ENCODE results near the gene COL4A4. TPM values are rescaled to one million over a fixed set of nuclear protein-coding genes. Genes with fewer than 3 reads are reported as not detected.

The COL4A4 gene
- total RNA-seq, 1 donor: 0.36 TPM

DNA sequence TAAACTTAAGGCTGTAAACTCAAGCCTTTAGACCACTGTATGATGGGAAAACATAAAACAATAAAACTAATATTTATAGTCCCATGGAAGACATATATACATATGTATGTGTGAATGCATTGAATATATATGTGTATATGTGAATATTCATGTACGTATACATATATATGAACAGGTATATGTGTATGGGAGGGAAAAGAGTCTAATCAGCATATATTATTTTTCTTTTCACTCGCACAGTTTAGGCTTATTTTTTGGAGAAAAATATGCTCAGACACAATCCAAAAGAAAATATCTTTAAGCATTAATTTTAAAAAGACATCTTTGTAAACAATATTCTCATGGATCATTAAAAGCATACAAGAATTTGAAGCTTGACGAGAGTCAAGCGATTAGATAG is 22.7 kb downstream of the COL4A4 start:
- no peak overlapping the region for H3K27ac ChIP-seq (ENCODE audit: low read depth, low read length)
- H3K4me3 ChIP-seq (ENCODE audit: insufficient read depth, low read length): no peak overlapping the region
- no peak overlapping the region for H3K4me2 ChIP-seq (ENCODE audit: insufficient read depth, low read length)
- no peak for DNase-seq (ENCODE audit: insufficient read length, low spot score, missing footprints)
- no peaks in the 10 kb centered on the region for H3K9me3 ChIP-seq (ENCODE audit: low read depth, low read length)
- TF ChIP-seq, protein P1, sequence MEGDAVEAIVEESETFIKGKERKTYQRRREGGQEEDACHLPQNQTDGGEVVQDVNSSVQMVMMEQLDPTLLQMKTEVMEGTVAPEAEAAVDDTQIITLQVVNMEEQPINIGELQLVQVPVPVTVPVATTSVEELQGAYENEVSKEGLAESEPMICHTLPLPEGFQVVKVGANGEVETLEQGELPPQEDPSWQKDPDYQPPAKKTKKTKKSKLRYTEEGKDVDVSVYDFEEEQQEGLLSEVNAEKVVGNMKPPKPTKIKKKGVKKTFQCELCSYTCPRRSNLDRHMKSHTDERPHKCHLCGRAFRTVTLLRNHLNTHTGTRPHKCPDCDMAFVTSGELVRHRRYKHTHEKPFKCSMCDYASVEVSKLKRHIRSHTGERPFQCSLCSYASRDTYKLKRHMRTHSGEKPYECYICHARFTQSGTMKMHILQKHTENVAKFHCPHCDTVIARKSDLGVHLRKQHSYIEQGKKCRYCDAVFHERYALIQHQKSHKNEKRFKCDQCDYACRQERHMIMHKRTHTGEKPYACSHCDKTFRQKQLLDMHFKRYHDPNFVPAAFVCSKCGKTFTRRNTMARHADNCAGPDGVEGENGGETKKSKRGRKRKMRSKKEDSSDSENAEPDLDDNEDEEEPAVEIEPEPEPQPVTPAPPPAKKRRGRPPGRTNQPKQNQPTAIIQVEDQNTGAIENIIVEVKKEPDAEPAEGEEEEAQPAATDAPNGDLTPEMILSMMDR (IDR thresholded peaks at IDR 0.05; ENCODE audit: extremely low read depth, low read depth, low read length): no peak
- H2AFZ ChIP-seq (ENCODE audit: low read length): no peak overlapping the region
- H4K20me1 ChIP-seq (ENCODE audit: insufficient read depth, low read length): no peaks in the 10 kb centered on the region
- H3K4me1 ChIP-seq (ENCODE audit: insufficient read depth, low read length): no peaks in the 10 kb centered on the region
- H3K27me3 ChIP-seq (ENCODE audit: insufficient read depth, low read length): no peaks in the 10 kb centered on the region
- no peaks in the 10 kb centered on the region for H3K79me2 ChIP-seq (ENCODE audit: insufficient read depth, low read length)
- H3K36me3 ChIP-seq (ENCODE audit: insufficient read depth, low read length): no peaks in the 10 kb centered on the region

DNA sequence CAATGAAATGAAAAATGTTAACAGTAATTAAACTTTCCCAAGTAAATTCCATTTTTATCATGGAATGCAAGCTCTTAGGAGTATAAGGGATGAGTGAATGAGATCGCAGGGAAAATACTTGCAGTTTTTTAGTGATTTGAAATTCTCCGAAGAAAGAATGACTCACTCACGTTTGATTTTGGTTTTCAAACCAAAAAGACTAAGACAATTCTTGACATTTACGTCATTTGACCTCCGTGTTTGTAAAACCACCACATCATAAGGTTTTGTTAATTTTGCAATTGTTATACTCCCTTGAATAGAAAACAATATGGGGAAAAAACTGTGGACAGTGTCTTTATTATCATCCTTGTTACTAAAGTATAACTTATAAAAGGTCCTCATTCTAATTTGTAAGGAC is 29.4 kb downstream of the COL4A4 start:
- TF ChIP-seq, protein P1 (IDR thresholded peaks at IDR 0.05; ENCODE audit: extremely low read depth, low read depth, low read length): no peak
- DNase-seq (ENCODE audit: insufficient read length, low spot score, missing footprints): no peak
- H3K4me3 ChIP-seq (ENCODE audit: insufficient read depth, low read length): no peak overlapping the region
- H3K4me1 ChIP-seq (ENCODE audit: insufficient read depth, low read length): no peaks in the 10 kb centered on the region
- H3K36me3 ChIP-seq (ENCODE audit: insufficient read depth, low read length): no peaks in the 10 kb centered on the region
- H4K20me1 ChIP-seq (ENCODE audit: insufficient read depth, low read length): no peaks in the 10 kb centered on the region
- no peak overlapping the region for H3K27ac ChIP-seq (ENCODE audit: low read depth, low read length)
- H2AFZ ChIP-seq (ENCODE audit: low read length): no peak overlapping the region
- H3K9me3 ChIP-seq (ENCODE audit: low read depth, low read length): no peaks in the 10 kb centered on the region
- no peaks in the 10 kb centered on the region for H3K27me3 ChIP-seq (ENCODE audit: insufficient read depth, low read length)
- H3K79me2 ChIP-seq (ENCODE audit: insufficient read depth, low read length): no peaks in the 10 kb centered on the region
- H3K4me2 ChIP-seq (ENCODE audit: insufficient read depth, low read length): no peak overlapping the region

DNA sequence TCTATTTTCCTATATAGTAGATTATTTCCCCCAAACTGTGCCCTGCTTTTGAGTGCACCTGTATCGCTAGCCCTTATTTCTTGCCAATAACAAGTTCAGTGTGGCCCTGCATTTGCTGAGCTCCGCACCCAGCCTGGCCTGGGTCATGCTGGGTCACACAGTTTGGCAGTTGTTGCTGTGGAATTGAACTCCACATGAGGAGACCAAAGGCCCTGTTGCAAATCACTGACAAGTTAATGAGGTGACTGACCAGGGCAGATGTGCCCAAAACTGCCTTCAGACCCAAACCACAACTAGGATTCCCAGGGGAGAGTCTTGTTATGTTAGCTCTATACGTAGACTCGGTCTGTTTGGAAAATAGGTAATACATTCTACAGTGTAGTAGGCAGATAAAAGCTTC is 31.0 kb downstream of the COL4A4 start:
- Histone ChIP-seq H3K27me3 (ENCODE audit: insufficient read depth, low read length) (peaks cover 2% of the 10 kb centered on the region), H3K36me3 (ENCODE audit: insufficient read depth, low read length) (no peaks in the 10 kb centered on the region), H3K4me1 (ENCODE audit: insufficient read depth, low read length) (no peaks in the 10 kb centered on the region), H3K9me3 (ENCODE audit: low read depth, low read length) (no peaks in the 10 kb centered on the region), H2AFZ (ENCODE audit: low read length) (no peak overlapping the region), H3K27ac (ENCODE audit: low read depth, low read length) (no peak overlapping the region), H4K20me1 (ENCODE audit: insufficient read depth, low read length) (no peaks in the 10 kb centered on the region), H3K79me2 (ENCODE audit: insufficient read depth, low read length) (no peaks in the 10 kb centered on the region), H3K4me3 (ENCODE audit: insufficient read depth, low read length) (no peak overlapping the region), H3K4me2 (ENCODE audit: insufficient read depth, low read length) (no peak overlapping the region)
- TF ChIP-seq, protein P1 (IDR thresholded peaks at IDR 0.05; ENCODE audit: extremely low read depth, low read depth, low read length): no peak
- DNase-seq (ENCODE audit: insufficient read length, low spot score, missing footprints): no peak

DNA sequence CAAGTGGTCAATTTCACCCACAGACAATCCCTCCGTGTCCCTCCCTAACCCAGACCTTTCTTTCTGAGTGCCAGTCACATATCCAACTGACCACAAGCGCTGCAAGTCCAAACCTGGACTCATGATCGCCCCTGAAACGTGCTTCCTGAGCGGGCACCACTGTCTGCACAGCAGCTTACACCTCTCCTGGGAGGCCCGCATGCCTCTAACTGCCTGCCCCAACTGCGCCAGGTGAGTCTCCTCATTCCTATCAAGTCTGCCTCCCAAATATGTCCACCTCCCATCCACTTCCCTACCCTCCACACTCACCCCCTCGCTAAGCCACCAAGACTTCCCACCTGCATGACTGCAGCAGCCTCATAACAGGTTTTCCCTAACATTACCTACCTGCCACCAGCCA is 33.4 kb downstream of the COL4A4 start:
- no peaks in the 10 kb centered on the region for H4K20me1 ChIP-seq (ENCODE audit: insufficient read depth, low read length)
- no peaks in the 10 kb centered on the region for H3K79me2 ChIP-seq (ENCODE audit: insufficient read depth, low read length)
- no peaks in the 10 kb centered on the region for H3K9me3 ChIP-seq (ENCODE audit: low read depth, low read length)
- TF ChIP-seq, protein P1 (IDR thresholded peaks at IDR 0.05; ENCODE audit: extremely low read depth, low read depth, low read length): no peak
- H3K4me1 ChIP-seq (ENCODE audit: insufficient read depth, low read length): no peaks in the 10 kb centered on the region
- no peaks in the 10 kb centered on the region for H3K36me3 ChIP-seq (ENCODE audit: insufficient read depth, low read length)
- H3K27ac ChIP-seq (ENCODE audit: low read depth, low read length): no peak overlapping the region
- DNase-seq (ENCODE audit: insufficient read length, low spot score, missing footprints): no peak
- no peak overlapping the region for H3K4me2 ChIP-seq (ENCODE audit: insufficient read depth, low read length)
- H3K27me3 ChIP-seq (ENCODE audit: insufficient read depth, low read length): peaks cover 17% of the 10 kb centered on the region
- H2AFZ ChIP-seq (ENCODE audit: low read length): no peak overlapping the region
- no peak overlapping the region for H3K4me3 ChIP-seq (ENCODE audit: insufficient read depth, low read length)

All from osteoblast (primary cell).